ENCODE results near the gene DLGAP1. TPM values are rescaled to one million over a fixed set of nuclear protein-coding genes. Genes with fewer than 3 reads are reported as not detected.
"Not testable (repeated sequence)": the region's sequence is repeated elsewhere in the genome, so short reads cannot be mapped to it uniquely, and the experiment has no call there.

The DLGAP1 gene
- polyA plus RNA-seq, 1 experiment = 0.09 TPM

DNA sequence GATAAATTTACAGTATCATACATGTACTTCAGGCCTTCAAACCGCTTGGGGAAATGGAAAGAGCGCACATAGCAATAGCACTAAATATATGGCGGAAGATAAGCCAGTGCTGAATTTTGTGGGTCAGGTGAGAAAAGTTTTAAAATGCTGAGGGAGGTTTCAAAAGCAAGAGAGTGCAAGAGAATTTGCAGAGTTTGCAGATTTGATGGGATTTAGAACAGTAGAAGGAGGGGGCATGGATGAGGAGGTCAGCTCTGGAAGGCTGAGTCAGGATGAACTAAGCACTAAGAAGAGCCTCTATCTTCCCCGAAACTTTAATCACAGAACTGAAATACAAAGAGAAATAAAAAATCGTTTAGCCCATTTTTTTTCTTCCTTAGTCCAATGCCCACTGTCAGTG, 145.9 kb downstream of the DLGAP1 start:
- peaks cover 14% of the 10 kb centered on the region; the same call in 1 of the 2 replicates for H3K9me3 ChIP-seq (ENCODE audit: control insufficient read depth, insufficient read depth, low read length)
- no peak overlapping the region for H3K4me3 ChIP-seq (ENCODE audit: low read depth, low read length)
- ChIA-PET CTCF (no interaction called here), POLR2A (no interaction called here)
- no peak for DNase-seq (ENCODE audit: low read depth, low spot score)
- TF ChIP-seq, protein P1, sequence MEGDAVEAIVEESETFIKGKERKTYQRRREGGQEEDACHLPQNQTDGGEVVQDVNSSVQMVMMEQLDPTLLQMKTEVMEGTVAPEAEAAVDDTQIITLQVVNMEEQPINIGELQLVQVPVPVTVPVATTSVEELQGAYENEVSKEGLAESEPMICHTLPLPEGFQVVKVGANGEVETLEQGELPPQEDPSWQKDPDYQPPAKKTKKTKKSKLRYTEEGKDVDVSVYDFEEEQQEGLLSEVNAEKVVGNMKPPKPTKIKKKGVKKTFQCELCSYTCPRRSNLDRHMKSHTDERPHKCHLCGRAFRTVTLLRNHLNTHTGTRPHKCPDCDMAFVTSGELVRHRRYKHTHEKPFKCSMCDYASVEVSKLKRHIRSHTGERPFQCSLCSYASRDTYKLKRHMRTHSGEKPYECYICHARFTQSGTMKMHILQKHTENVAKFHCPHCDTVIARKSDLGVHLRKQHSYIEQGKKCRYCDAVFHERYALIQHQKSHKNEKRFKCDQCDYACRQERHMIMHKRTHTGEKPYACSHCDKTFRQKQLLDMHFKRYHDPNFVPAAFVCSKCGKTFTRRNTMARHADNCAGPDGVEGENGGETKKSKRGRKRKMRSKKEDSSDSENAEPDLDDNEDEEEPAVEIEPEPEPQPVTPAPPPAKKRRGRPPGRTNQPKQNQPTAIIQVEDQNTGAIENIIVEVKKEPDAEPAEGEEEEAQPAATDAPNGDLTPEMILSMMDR (IDR thresholded peaks at IDR 0.05; ENCODE audit: low read depth, low read length) = no peak
- no peak overlapping the region for H3K27ac ChIP-seq (ENCODE audit: low read depth, low read length)
- H3K27me3 ChIP-seq (ENCODE audit: control insufficient read depth, insufficient read depth, low read length) = no peaks in the 10 kb centered on the region

DNA sequence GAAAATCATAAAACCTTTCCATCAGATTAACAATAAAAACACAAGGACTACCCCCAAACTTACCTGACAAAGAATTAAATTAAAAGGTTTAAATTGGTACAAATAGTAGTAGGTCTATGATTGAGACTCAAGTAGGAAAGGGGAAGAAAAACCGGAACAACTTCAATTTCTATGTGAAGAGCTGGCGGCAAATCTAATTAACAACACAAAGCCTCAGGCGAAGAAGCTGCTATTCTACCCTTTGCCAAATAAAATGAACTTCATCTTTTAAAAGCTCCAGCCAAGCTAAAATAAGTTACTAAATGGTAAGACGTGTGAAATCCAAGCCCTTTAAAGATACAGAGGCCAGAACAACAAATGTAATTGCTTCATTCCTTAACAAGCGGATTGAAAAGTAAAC, 146.5 kb downstream of the DLGAP1 start:
- H3K27me3 ChIP-seq (ENCODE audit: control insufficient read depth, insufficient read depth, low read length) = no peaks in the 10 kb centered on the region
- peaks cover 14% of the 10 kb centered on the region; the same call in 1 of the 2 replicates for H3K9me3 ChIP-seq (ENCODE audit: control insufficient read depth, insufficient read depth, low read length)
- DNase-seq (ENCODE audit: low read depth, low spot score) = no peak
- TF ChIP-seq, protein P1 (IDR thresholded peaks at IDR 0.05; ENCODE audit: low read depth, low read length) = no peak
- ChIA-PET POLR2A (no interaction called here), CTCF (no interaction called here)
- H3K4me3 ChIP-seq (ENCODE audit: low read depth, low read length) = no peak overlapping the region
- no peak overlapping the region for H3K27ac ChIP-seq (ENCODE audit: low read depth, low read length)

- Histone ChIP-seq H3K9me3 (ENCODE audit: control insufficient read depth, insufficient read depth, low read length) (peaks cover 17% of the 10 kb centered on the region), H3K4me3 (ENCODE audit: low read depth, low read length) (no peak overlapping the region), H3K27me3 (ENCODE audit: control insufficient read depth, insufficient read depth, low read length) (no peaks in the 10 kb centered on the region), H3K27ac (ENCODE audit: low read depth, low read length) (no peak overlapping the region)
- ChIA-PET POLR2A (no interaction called here), CTCF (no interaction called here)
- no peak for DNase-seq (ENCODE audit: low read depth, low spot score)
- TF ChIP-seq, protein P1 (IDR thresholded peaks at IDR 0.05; ENCODE audit: low read depth, low read length) = no peak
These were observed 155.7 kb downstream of the DLGAP1 start for GRCh38 chr18:4299395-4299794.

DNA sequence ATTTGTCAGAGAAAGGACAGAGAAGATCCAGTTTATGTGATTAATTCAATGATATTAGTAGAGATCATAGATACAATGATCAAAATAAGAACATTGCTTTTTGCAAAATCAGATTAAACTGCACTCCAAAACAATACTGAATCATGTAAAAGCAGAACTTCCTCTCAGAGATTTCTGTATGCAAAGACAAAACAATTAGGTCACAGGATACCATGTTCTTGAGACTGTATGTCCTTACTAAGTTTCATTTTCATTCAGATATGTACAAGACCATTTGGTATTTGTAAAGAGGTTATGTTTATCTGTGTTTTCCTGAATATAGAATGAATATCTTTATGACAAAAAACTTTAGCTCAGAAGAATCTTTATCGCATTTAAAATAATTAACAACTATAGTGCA, 161.8 kb downstream of the DLGAP1 start:
- H3K9me3 ChIP-seq (ENCODE audit: control insufficient read depth, insufficient read depth, low read length) = peaks cover 18% of the 10 kb centered on the region
- no peak overlapping the region for H3K27ac ChIP-seq (ENCODE audit: low read depth, low read length)
- POLR2A ChIA-PET = no interaction called here
- TF ChIP-seq, protein P1 (IDR thresholded peaks at IDR 0.05; ENCODE audit: low read depth, low read length) = no peak
- CTCF ChIA-PET = no interaction called here
- H3K27me3 ChIP-seq (ENCODE audit: control insufficient read depth, insufficient read depth, low read length) = no peaks in the 10 kb centered on the region
- DNase-seq (ENCODE audit: low read depth, low spot score) = no peak
- H3K4me3 ChIP-seq (ENCODE audit: low read depth, low read length) = no peak overlapping the region

GRCh38 chr18:4292696-4293095, 162.4 kb downstream of the DLGAP1 start:
- DNase-seq (ENCODE audit: low read depth, low spot score) = no peak
- ChIA-PET CTCF (no interaction called here), POLR2A (no interaction called here)
- peaks cover 15% of the 10 kb centered on the region for H3K9me3 ChIP-seq (ENCODE audit: control insufficient read depth, insufficient read depth, low read length)
- H3K27me3 ChIP-seq (ENCODE audit: control insufficient read depth, insufficient read depth, low read length) = no peaks in the 10 kb centered on the region
- no peak overlapping the region for H3K4me3 ChIP-seq (ENCODE audit: low read depth, low read length)
- H3K27ac ChIP-seq (ENCODE audit: low read depth, low read length) = no peak overlapping the region
- TF ChIP-seq, protein P1 (IDR thresholded peaks at IDR 0.05; ENCODE audit: low read depth, low read length) = no peak

DNA sequence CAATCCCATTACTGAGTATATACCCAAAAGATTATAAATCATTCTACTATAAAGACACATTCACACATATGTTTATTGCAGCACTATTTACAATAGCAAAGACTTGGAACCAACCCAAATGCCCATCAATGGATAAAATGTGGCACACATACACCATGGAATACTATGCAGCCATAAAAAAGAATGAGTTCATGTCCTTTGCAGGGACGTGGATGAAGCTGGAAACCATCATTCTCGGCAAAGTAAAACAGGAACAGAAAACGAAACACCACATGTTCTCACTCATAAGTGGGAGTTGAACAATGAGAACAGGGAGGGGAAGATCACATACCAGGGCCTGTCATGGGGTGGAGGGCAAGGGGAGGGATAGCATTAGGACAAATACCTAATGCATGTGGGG, 167.8 kb downstream of the DLGAP1 start:
- POLR2A ChIA-PET; H3K9me3 ChIP-seq (ENCODE audit: control insufficient read depth, insufficient read depth, low read length); CTCF ChIA-PET: not testable (repeated sequence)

More for the DNA sequence above, 167.8 kb downstream of the DLGAP1 start:
- H3K27me3 ChIP-seq (ENCODE audit: control insufficient read depth, insufficient read depth, low read length); DNase-seq (ENCODE audit: low read depth, low spot score); H3K4me3 ChIP-seq (ENCODE audit: low read depth, low read length); H3K27ac ChIP-seq (ENCODE audit: low read depth, low read length): not testable (repeated sequence)

Measured in AG04450 (cell line).